ENCODE measurements around the gene NCOA4. TPM values are rescaled to one million over a fixed set of nuclear protein-coding genes. Genes with fewer than 3 reads are reported as not detected.
"Not testable (repeated sequence)": the region's sequence is repeated elsewhere in the genome, so short reads cannot be mapped to it uniquely, and the experiment has no call there.

Gene NCOA4
- total and polyA plus RNA-seq, 5 experiments from 2014 or later = 90.0 to 162 (median 153) TPM

GRCh38 chr10:46014683-46015405 lies 15.6 kb downstream of the NCOA4 start:
- H3K4me1 Mint-ChIP-seq = peaks cover 15 to 41% (median 32%) of the 10 kb centered on the region in 4 donors
- no peaks in the 10 kb centered on the region for H3K27me3 Mint-ChIP-seq
- POLR2A ChIA-PET = no interaction called here
- peak overlapping the region in 9 of 10 donors; percentile 28 to 82 (median 41) for H3K27ac Mint-ChIP-seq
- H3K4me3 Mint-ChIP-seq = no peak overlapping the region
- peaks cover 0 to 78% (median 5%) of the 10 kb centered on the region in 3 donors for H3K36me3 Mint-ChIP-seq
- no peak for DNase-seq
- ATAC-seq = no peak
- no peaks in the 10 kb centered on the region for H3K9me3 Mint-ChIP-seq

DNA sequence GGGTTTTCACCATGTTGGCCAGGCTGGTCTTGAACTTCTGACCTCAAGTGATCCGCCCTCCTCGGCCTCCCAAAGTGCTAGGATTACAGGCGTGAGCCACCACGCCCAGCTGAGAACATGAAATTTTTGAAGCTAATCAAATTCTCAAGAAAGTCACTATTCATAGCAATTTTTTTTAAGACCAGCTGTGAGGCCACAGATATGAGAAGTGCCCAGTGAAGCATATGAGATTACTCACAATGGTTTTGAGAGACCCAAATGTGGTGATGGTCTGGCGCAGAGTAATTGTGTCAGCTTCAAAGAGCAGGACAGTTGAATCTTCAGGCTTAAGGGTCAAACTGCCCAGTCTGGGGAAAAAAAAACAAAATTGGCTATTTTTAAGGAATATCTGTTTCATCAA lies 16.2 kb downstream of the NCOA4 start:
- Mint-ChIP-seq H3K27me3 (no peaks in the 10 kb centered on the region), H3K36me3 (peaks cover 0 to 85% (median 5%) of the 10 kb centered on the region in 3 donors), H3K4me3 (no peak overlapping the region), H3K27ac (peak overlapping the region in 7 of 10 donors; percentile 28 to 71 (median 41)), H3K9me3 (no peaks in the 10 kb centered on the region), H3K4me1 (peaks cover 9 to 35% (median 26%) of the 10 kb centered on the region in 4 donors)
- DNase-seq (no peak), ATAC-seq (no peak)
- POLR2A ChIA-PET = no interaction called here

DNA sequence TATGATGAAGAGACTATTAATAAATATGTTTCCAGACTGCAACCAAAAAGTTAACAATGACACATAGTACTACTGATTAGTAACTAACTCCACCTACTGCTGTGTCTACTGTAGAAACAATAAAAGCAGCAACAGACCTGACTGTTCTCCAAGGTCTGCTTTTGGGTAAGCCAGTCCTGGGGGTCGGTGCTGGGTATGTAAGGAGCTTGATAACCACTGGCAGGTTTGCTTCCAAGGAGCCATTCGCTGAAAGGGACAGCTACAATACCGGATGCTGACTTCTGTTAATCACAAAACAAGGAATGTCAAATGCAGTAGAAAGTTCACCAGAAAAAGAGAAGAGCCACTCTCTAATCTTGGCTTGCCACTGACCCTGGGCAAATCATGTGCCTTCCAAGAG lies 17.7 kb downstream of the NCOA4 start:
- no peaks in the 10 kb centered on the region for H3K9me3 Mint-ChIP-seq
- peaks cover 5 to 20% (median 12%) of the 10 kb centered on the region in 4 donors for H3K4me1 Mint-ChIP-seq
- peaks cover 6 to 90% (median 12%) of the 10 kb centered on the region in 3 donors for H3K36me3 Mint-ChIP-seq
- no peaks in the 10 kb centered on the region for H3K27me3 Mint-ChIP-seq
- POLR2A ChIA-PET = no interaction called here
- no peak for DNase-seq
- no peak overlapping the region for H3K4me3 Mint-ChIP-seq
- ATAC-seq = no peak
- H3K27ac Mint-ChIP-seq = peak overlapping the region in 2 of 10 donors; percentile 30 to 41

GRCh38 chr10:46006219-46006618 lies 24.2 kb downstream of the NCOA4 start:
- Mint-ChIP-seq H3K4me3 (no peak overlapping the region), H3K9me3 (no peaks in the 10 kb centered on the region), H3K36me3 (peaks cover 6 to 90% (median 26%) of the 10 kb centered on the region in 3 donors), H3K4me1 (peaks cover 0 to 5% (median 2%) of the 10 kb centered on the region in 4 donors), H3K27ac (peak overlapping the region in 4 of 10 donors; percentile 13 to 50 (median 30)), H3K27me3 (no peaks in the 10 kb centered on the region)
- DNase-seq = no peak
- POLR2A ChIA-PET = no interaction called here
- ATAC-seq = no peak

DNA sequence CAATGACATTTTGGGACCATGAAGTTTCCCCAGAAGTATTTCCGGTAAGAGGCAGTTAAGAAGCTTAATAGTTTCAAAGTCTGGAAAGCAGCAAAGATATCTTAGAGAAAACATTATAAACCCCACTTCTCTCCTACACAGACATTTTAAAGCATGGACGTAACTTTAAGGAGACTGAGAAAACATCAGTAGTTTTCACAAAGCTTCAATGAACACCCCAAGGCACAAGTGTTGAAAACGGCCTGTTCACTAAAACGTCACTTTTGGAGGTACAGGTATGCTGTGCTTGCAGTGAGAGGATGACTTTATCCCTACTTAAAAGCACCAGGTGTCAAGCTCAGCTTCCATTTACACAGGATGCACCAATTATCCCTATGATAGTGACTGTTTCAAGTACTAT lies 25.0 kb downstream of the NCOA4 start:
- POLR2A ChIA-PET = no interaction called here
- DNase-seq (no peak), ATAC-seq (no peak)
- Mint-ChIP-seq H3K4me3 (no peak overlapping the region), H3K27me3 (no peaks in the 10 kb centered on the region), H3K4me1 (peaks cover 0 to 2% (median under 1%) of the 10 kb centered on the region in 4 donors), H3K9me3 (no peaks in the 10 kb centered on the region), H3K36me3 (peaks cover 6 to 88% (median 26%) of the 10 kb centered on the region in 3 donors), H3K27ac (peak overlapping the region in 3 of 10 donors; percentile 20 to 73 (median 49))

GRCh38 chr10:46004963-46005362 lies 25.5 kb downstream of the NCOA4 start:
- H3K4me3 Mint-ChIP-seq = no peak overlapping the region
- peaks cover 0 to 2% (median 0%) of the 10 kb centered on the region in 4 donors for H3K4me1 Mint-ChIP-seq
- ATAC-seq = no peak
- no peak for DNase-seq
- H3K9me3 Mint-ChIP-seq = no peaks in the 10 kb centered on the region
- H3K27ac Mint-ChIP-seq = peak overlapping the region in 2 of 10 donors; percentile 20 to 49
- peaks cover 6 to 88% (median 30%) of the 10 kb centered on the region in 3 donors for H3K36me3 Mint-ChIP-seq
- POLR2A ChIA-PET = no interaction called here
- no peaks in the 10 kb centered on the region for H3K27me3 Mint-ChIP-seq

DNA sequence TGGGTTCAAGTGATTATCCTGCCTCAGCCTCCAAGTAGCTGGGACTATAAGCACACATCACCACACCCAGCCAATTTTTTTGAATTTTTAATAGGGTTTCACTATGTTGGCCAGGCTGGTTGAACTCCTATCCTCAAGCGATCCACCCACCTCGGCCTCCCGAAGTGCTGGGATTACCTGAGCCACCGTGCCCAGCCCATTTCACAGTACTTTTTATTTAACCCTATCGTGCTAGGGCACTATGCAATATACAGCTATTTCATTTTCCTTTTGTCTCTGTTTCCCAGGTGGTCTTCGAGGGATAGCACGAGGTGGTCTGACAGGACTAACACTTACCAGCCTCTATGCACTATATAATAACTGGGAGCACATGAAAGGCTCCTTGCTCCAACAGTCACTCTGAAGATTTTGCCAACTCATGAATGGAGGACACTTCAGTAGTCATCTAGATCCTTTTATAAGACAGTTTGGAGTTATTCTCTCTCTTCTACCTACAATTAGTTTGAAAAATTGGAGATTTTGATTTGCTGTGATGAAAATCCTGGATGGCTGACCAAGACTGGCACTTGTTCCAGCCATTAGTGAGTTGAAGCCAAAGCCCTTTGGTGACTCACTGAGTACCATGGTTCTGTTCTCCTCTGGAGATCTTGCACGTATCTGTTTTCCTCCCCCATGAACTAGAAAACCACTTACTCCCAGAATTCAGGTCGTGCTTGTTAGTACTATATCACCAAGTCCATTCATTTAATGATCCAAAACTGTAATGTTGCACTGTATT lies 27.3 kb downstream of the NCOA4 start:
- POLR2A ChIA-PET = interaction anchor here (1.3 kb wide), 1 partner anchor 103 kb away, joined by 3 read pairs; no protein-coding TSS in a partner anchor
- Mint-ChIP-seq H3K27me3 (no peaks in the 10 kb centered on the region), H3K4me3 (no peak overlapping the region), H3K4me1 (peaks cover 0 to under 1% (median 0%) of the 10 kb centered on the region in 4 donors), H3K9me3 (peaks cover 0 to 9% (median 0%) of the 10 kb centered on the region in 9 donors), H3K27ac (peak overlapping the region in 5 of 10 donors; percentile 16 to 73 (median 51)), H3K36me3 (peaks cover 8 to 88% (median 41%) of the 10 kb centered on the region in 3 donors)
- ATAC-seq (no peak), DNase-seq (no peak)

DNA sequence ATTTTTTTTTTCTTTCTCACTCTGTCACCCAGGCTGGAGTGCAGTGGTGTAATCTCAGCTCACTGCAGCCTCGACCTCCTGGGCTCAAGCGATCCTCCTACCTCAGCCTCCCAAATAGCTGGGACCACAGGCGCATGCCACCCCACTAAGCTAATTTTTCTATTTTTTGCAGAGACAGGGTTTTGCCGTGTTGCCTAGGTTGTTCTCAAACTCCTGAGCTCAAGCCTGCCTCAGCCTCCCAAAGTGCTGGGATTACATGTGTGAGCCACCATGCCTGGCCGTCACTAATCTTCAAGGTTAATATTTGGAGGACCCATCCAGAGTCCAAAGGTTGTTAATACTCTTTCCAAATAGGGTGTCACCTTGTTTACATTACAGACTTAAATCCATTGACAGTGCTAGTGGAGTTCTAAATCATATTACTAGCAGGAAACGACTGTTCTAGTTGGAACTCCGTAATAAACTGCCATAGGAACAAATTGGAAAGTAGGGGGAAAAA lies 28.2 kb downstream of the NCOA4 start:
- H3K9me3 Mint-ChIP-seq, POLR2A ChIA-PET, H3K4me1 Mint-ChIP-seq, ATAC-seq, DNase-seq, H3K27me3 Mint-ChIP-seq, H3K4me3 Mint-ChIP-seq: not testable (repeated sequence)
- Mint-ChIP-seq H3K36me3 (peaks cover 7 to 87% (median 42%) of the 10 kb centered on the region in 3 donors), H3K27ac (peak overlapping the region in 3 of 10 donors; percentile 20 to 47 (median 28))

GRCh38 chr10:46001187-46001756 lies 29.2 kb downstream of the NCOA4 start:
- POLR2A ChIA-PET = no interaction called here
- Mint-ChIP-seq H3K27ac (peak overlapping the region in 3 of 10 donors; percentile 6 to 19 (median 10)), H3K36me3 (peaks cover 7 to 83% (median 37%) of the 10 kb centered on the region in 3 donors), H3K27me3 (no peaks in the 10 kb centered on the region), H3K4me3 (no peak overlapping the region), H3K4me1 (peaks cover 0 to 3% (median under 1%) of the 10 kb centered on the region in 4 donors), H3K9me3 (peaks cover 0 to 9% (median 0%) of the 10 kb centered on the region in 9 donors)
- ATAC-seq = no peak
- DNase-seq = no peak

DNA sequence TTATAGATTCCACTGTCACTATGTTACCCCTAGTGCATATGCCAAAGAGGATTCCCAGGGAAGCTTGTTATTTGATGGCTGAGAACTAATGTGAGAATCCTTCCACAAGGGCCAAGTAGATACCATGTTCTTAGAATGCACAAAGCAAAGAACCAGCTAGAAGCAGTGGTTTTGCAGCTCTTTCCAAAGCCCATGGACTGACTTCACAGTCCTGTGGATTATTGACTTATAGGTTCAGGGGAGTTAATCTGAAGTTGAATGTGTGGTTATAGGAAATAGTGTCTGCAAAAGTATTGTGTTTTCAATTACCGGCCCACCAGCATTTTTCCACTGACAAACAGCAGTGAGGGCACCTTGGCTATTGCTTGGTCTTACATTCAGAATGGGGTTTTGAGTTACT lies 29.9 kb downstream of the NCOA4 start:
- Mint-ChIP-seq H3K4me3 (no peak overlapping the region), H3K36me3 (peaks cover 7 to 75% (median 35%) of the 10 kb centered on the region in 3 donors), H3K27me3 (no peaks in the 10 kb centered on the region), H3K4me1 (peaks cover 0 to 3% (median under 1%) of the 10 kb centered on the region in 4 donors), H3K9me3 (peaks cover 0 to 9% (median 0%) of the 10 kb centered on the region in 9 donors), H3K27ac (peak overlapping the region in 2 of 10 donors; percentile 19 to 56)
- DNase-seq = no peak
- ATAC-seq = no peak
- POLR2A ChIA-PET = no interaction called here

DNA sequence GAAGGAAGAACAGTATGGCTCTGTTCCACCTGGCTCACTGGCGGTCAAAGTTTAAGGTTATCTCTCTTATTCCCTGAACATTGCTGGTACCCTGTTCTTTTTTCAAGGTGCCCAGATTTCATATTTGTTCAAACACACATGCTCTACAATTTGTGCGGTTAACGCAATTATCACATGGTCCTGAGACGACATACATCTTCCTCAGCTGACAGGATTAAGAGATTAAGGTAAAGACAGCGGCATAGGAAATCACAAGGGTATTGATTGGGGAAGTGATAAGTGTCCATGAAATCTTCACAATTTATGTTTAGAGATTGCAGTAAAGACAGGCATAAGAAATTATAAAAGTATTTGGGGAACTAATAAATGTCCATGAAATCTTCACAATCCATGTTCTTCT lies 30.5 kb downstream of the NCOA4 start:
- H3K4me1 Mint-ChIP-seq, H3K27me3 Mint-ChIP-seq, H3K9me3 Mint-ChIP-seq, H3K4me3 Mint-ChIP-seq, ATAC-seq, DNase-seq, POLR2A ChIA-PET: not testable (repeated sequence)
- H3K36me3 Mint-ChIP-seq = peaks cover 7 to 72% (median 35%) of the 10 kb centered on the region in 3 donors
- H3K27ac Mint-ChIP-seq = peak overlapping the region in 1 of 10 donors; percentile 38

- ATAC-seq (no peak), DNase-seq (no peak)
- Mint-ChIP-seq H3K4me1 (peaks cover 0 to 3% (median 2%) of the 10 kb centered on the region in 4 donors), H3K9me3 (peaks cover 0 to 9% (median 0%) of the 10 kb centered on the region in 9 donors), H3K27ac (peak overlapping the region in 3 of 10 donors; percentile 29 to 42 (median 31)), H3K4me3 (no peak overlapping the region), H3K27me3 (no peaks in the 10 kb centered on the region), H3K36me3 (peaks cover 7 to 69% (median 34%) of the 10 kb centered on the region in 3 donors)
- POLR2A ChIA-PET = no interaction called here
Measured at GRCh38 chr10:45997994-45998763, 32.2 kb downstream of the NCOA4 start.

Measured in naive thymus-derived CD8-positive, alpha-beta T cell (primary cell).